Measurements from ENCODE around the gene EMSY.

- TF ChIP-seq CTCF (IDR thresholded peaks at IDR 0.05; ENCODE audit: insufficient read depth, low read depth, low read length) = no peak
- no peak for TF ChIP-seq EZH2 (IDR thresholded peaks at IDR 0.05; ENCODE audit: insufficient read depth, low read length)
These were observed 133.3 kb downstream of the EMSY start for GRCh38 chr11:76577921-76578653.
